ENCODE measurements around the gene KRTAP10-12. TPM values are rescaled to one million over a fixed set of nuclear protein-coding genes. Genes with fewer than 3 reads are reported as not detected.

KRTAP10-12 gene
- total RNA-seq, 4 donors from 2014 or later: not detected

- no peak overlapping the region for H3K4me3 ChIP-seq
- no peak for DNase-seq (ENCODE audit: low spot score in 2 of 2)
- no peak overlapping the region for H3K27ac ChIP-seq
- no peaks in the 10 kb centered on the region for H3K36me3 ChIP-seq
- TF ChIP-seq EP300 (IDR thresholded peaks at IDR 0.05): no peak
- no peak for TF ChIP-seq CTCF (IDR thresholded peaks at IDR 0.05)
- no peak for TF ChIP-seq POLR2A (IDR thresholded peaks at IDR 0.05)
- whole genome bisulfite sequencing, 2 donors: 84 to 85% methylated on average over 14 of the region's 14 CpGs
- H3K4me1 ChIP-seq: peaks cover 0 to 4% (median 0%) of the 10 kb centered on the region in 4 donors
- H3K9me3 ChIP-seq: no peaks in the 10 kb centered on the region
- H3K27me3 ChIP-seq: peaks cover 0 to 34% of the 10 kb centered on the region in 2 donors
Measured at GRCh38 chr21:44728716-44729115, 31.7 kb downstream of the KRTAP10-12 start.

- peaks cover 0 to 1% (median 0%) of the 10 kb centered on the region in 4 donors for H3K9me3 ChIP-seq
- no peak overlapping the region for H3K4me3 ChIP-seq
- no peak for TF ChIP-seq CTCF (IDR thresholded peaks at IDR 0.05)
- TF ChIP-seq EP300 (IDR thresholded peaks at IDR 0.05): no peak
- no peak for TF ChIP-seq POLR2A (IDR thresholded peaks at IDR 0.05)
- peaks cover 0 to 26% of the 10 kb centered on the region in 2 donors for H3K27me3 ChIP-seq
- no peaks in the 10 kb centered on the region for H3K4me1 ChIP-seq
- no peak overlapping the region for H3K27ac ChIP-seq
- DNase-seq (ENCODE audit: low spot score in 2 of 2): no peak
- WGBS, 2 donors: 92 to 95% methylated on average over 23 of the region's 23 CpGs
- H3K36me3 ChIP-seq: no peaks in the 10 kb centered on the region
Measured at GRCh38 chr21:44729336-44730027, 32.5 kb downstream of the KRTAP10-12 start.

- Histone ChIP-seq H3K4me1 (no peaks in the 10 kb centered on the region), H3K36me3 (no peaks in the 10 kb centered on the region), H3K4me3 (no peak overlapping the region), H3K27ac (no peak overlapping the region), H3K9me3 (peaks cover 0 to 7% (median 0%) of the 10 kb centered on the region in 4 donors), H3K27me3 (peaks cover 0 to 21% of the 10 kb centered on the region in 2 donors)
- DNase-seq (ENCODE audit: low spot score in 2 of 2): no peak
- 90 to 93% methylated on average over 4 to 7 of the region's 7 CpGs for WGBS, 2 donors
- no peak for TF ChIP-seq POLR2A (IDR thresholded peaks at IDR 0.05)
- TF ChIP-seq CTCF (IDR thresholded peaks at IDR 0.05): no peak
- no peak for TF ChIP-seq EP300 (IDR thresholded peaks at IDR 0.05)
Measured at GRCh38 chr21:44730028-44730395, 33.0 kb downstream of the KRTAP10-12 start.

- peaks cover 0 to 12% of the 10 kb centered on the region in 2 donors for H3K27me3 ChIP-seq
- TF ChIP-seq EP300 (IDR thresholded peaks at IDR 0.05) (no peak), POLR2A (IDR thresholded peaks at IDR 0.05) (no peak), CTCF (IDR thresholded peaks at IDR 0.05) (no peak)
- H3K27ac ChIP-seq: no peak overlapping the region
- no peaks in the 10 kb centered on the region for H3K36me3 ChIP-seq
- H3K9me3 ChIP-seq: peaks cover 0 to 17% (median 0%) of the 10 kb centered on the region in 4 donors
- no peak overlapping the region for H3K4me3 ChIP-seq
- DNase-seq (ENCODE audit: low spot score in 2 of 2): no peak
- H3K4me1 ChIP-seq: no peaks in the 10 kb centered on the region
- WGBS, 2 donors: 69 to 71% methylated on average over 9 of the region's 9 CpGs
Measured at GRCh38 chr21:44730951-44731579, 34.1 kb downstream of the KRTAP10-12 start.

GRCh38 chr21:44732263-44732662 lies 35.3 kb downstream of the KRTAP10-12 start:
- DNase-seq (ENCODE audit: low spot score in 2 of 2): no peak
- 91 to 94% methylated on average over 10 of the region's 10 CpGs for WGBS, 2 donors
- TF ChIP-seq POLR2A (IDR thresholded peaks at IDR 0.05) (no peak), EP300 (IDR thresholded peaks at IDR 0.05) (no peak), CTCF (IDR thresholded peaks at IDR 0.05) (no peak)
- Histone ChIP-seq H3K27me3 (peaks cover 0 to 6% of the 10 kb centered on the region in 2 donors), H3K36me3 (no peaks in the 10 kb centered on the region), H3K27ac (no peak overlapping the region), H3K4me1 (no peaks in the 10 kb centered on the region), H3K4me3 (no peak overlapping the region), H3K9me3 (peaks cover 0 to 29% (median 0%) of the 10 kb centered on the region in 4 donors)

Data from tibial nerve (tissue), 4 donors.